H1 (cell line): ENCODE data around the gene DTL. TPM values are rescaled to one million over a fixed set of nuclear protein-coding genes. Genes with fewer than 3 reads are reported as not detected.

Experiments used
- CTCF ChIA-PET: fragments of 300-600 bp; sonication (Branson Sonifier 250); formaldehyde crosslinking; loops from one replicate; lab custom pipeline; 2021; ENCODE audit not compliant: partially characterized antibody; lab: Charles Lee
- POLR2A ChIA-PET: fragments of 300-600 bp; sonication (Branson Sonifier 250); formaldehyde crosslinking; loops from one replicate; lab custom pipeline; 2021; ENCODE audit warnings: inconsistent platforms; ENCODE audit not compliant: partially characterized antibody; lab: Charles Lee
- DNase-seq, 2 experiments: peaks; one replicate each; pipeline versions ENCODE4 v3.0.0 to v3.0.0-alpha.2; 2010 to 2022; ENCODE audit warnings: low spot score in 2 of 2, low read depth in 1 of 2, mixed read lengths in 1 of 2
- FAIRE-seq: peaks from 2 replicates; lab custom pipeline; 2011; peaks lifted over from hg19 to GRCh38; lab: Jason Lieb, UNC
- H2AFZ ChIP-seq: 2 replicates; pipeline ENCODE4 v1.8.1; 2012; ENCODE audit warnings: low read length, inconsistent platforms
- H2AK5ac ChIP-seq: 2 replicates; pipeline ENCODE4 v1.6.1; 2013; ENCODE audit warnings: low read depth, low read length
- H2BK120ac ChIP-seq: replicated peaks from 2 replicates; pipeline ENCODE3; 2013; ENCODE audit warnings: low read depth, low read length, inconsistent platforms
- H2BK12ac ChIP-seq: 2 replicates; pipeline ENCODE4 v1.6.1; 2013; ENCODE audit warnings: low read depth, low read length
- H2BK15ac ChIP-seq: 2 replicates; pipeline ENCODE4 v1.6.1; 2013; ENCODE audit warnings: low read length
- H2BK20ac ChIP-seq: 2 replicates; pipeline ENCODE4 v1.6.1; 2013; ENCODE audit warnings: low read length
- H2BK5ac ChIP-seq: 2 replicates; pipeline ENCODE4 v1.6.1; 2013; ENCODE audit warnings: low read depth, low read length
- H3K14ac ChIP-seq: 2 replicates; pipeline ENCODE4 v1.6.1; 2013; ENCODE audit warnings: inconsistent platforms; ENCODE audit not compliant: insufficient read length
- H3K18ac ChIP-seq: 2 replicates; pipeline ENCODE4 v1.6.1; 2013; ENCODE audit warnings: low read length; ENCODE audit errors: extremely low read depth
- H3K23ac ChIP-seq: 2 replicates; pipeline ENCODE4 v1.6.1; 2013; ENCODE audit warnings: inconsistent platforms; ENCODE audit not compliant: insufficient read length
- H3K23me2 ChIP-seq: 2 replicates; pipeline ENCODE4 v1.6.1; 2013; ENCODE audit warnings: low read depth, low read length
- H3K27ac ChIP-seq: 2 replicates; pipeline ENCODE4 v1.6.1; 2011; ENCODE audit warnings: low read depth, low read length, inconsistent platforms
- H3K27me3 ChIP-seq, 4 experiments: replicated peaks in 1 of 4; 1 replicate in 1 of 4; 2 replicates in 3 of 4; pipeline versions ENCODE4 v1.6.1 to v1.8.1; 2011 to 2013; ENCODE audit warnings: low read length in 3 of 4, mild to moderate bottlenecking in 3 of 4, inconsistent platforms in 2 of 4, mixed read lengths in 2 of 4, moderate library complexity in 1 of 4; ENCODE audit not compliant: control insufficient read depth in 3 of 4, insufficient read depth in 3 of 4; ENCODE audit errors: extremely low read depth in 1 of 4
- H3K36me3 ChIP-seq, 4 experiments: 2 replicates each; pipeline versions ENCODE4 v1.6.1 to v1.8.1; 2011 to 2013; ENCODE audit warnings: mild to moderate bottlenecking in 4 of 4, low read length in 3 of 4, moderate library complexity in 2 of 4, control low read depth in 1 of 4, inconsistent platforms in 1 of 4; ENCODE audit not compliant: insufficient read depth in 4 of 4, control insufficient read depth in 2 of 4
- H3K4ac ChIP-seq: replicated peaks from 2 replicates; pipeline ENCODE3; 2013; ENCODE audit warnings: low read length, low read depth, mixed read lengths, inconsistent platforms; ENCODE audit not compliant: insufficient read length
- H3K4me1 ChIP-seq, 4 experiments: replicated peaks in 1 of 4; 1 replicate in 1 of 4; 2 replicates in 3 of 4; pipeline versions ENCODE4 v1.6.1 to v1.8.1; 2011 to 2013; ENCODE audit warnings: low read length in 3 of 4, inconsistent platforms in 2 of 4, mixed read lengths in 1 of 4; ENCODE audit not compliant: insufficient read depth in 4 of 4, control insufficient read depth in 3 of 4
- H3K4me2 ChIP-seq, 2 experiments: 2 replicates each; pipeline versions ENCODE4 v1.6.1 to v1.8.1; 2011 to 2013; ENCODE audit warnings: low read depth in 2 of 2, low read length in 2 of 2, control low read depth in 1 of 2, inconsistent platforms in 1 of 2, mild to moderate bottlenecking in 1 of 2; ENCODE audit not compliant: insufficient read depth in 1 of 2
- H3K4me3 ChIP-seq, 4 experiments: fragments of 200-600, 300-600 bp in 1 of 4; sonication (generic), shearing (Covaris generic), sonication (Bioruptor Twin) in 1 of 4; 2 replicates each; pipeline versions ENCODE4 v1.5.1 to v1.8.1; 2011 to 2016; ENCODE audit warnings: low read length in 4 of 4, low read depth in 3 of 4, control low read depth in 2 of 4, inconsistent platforms in 2 of 4, mild to moderate bottlenecking in 2 of 4, mixed read lengths in 1 of 4, moderate library complexity in 1 of 4; ENCODE audit not compliant: insufficient read depth in 2 of 4; ENCODE audit errors: extremely low read depth in 1 of 4
- H3K56ac ChIP-seq: replicated peaks from 2 replicates; pipeline ENCODE3; 2013; ENCODE audit warnings: low read depth, mild to moderate bottlenecking, mixed read lengths, low read length, inconsistent platforms; ENCODE audit not compliant: insufficient read length
- H3K79me1 ChIP-seq: 2 replicates; pipeline ENCODE4 v1.6.1; 2013; ENCODE audit warnings: low read depth, low read length, control low read depth
- H3K79me2 ChIP-seq, 2 experiments: 2 replicates each; pipeline versions ENCODE4 v1.6.1 to v1.8.1; 2012 to 2013; ENCODE audit warnings: low read length in 2 of 2, mild to moderate bottlenecking in 2 of 2, inconsistent platforms in 1 of 2; ENCODE audit not compliant: insufficient read depth in 2 of 2, control insufficient read depth in 1 of 2
- H3K9ac ChIP-seq, 4 experiments: replicated peaks in 1 of 4; 1 replicate in 1 of 4; 2 replicates in 3 of 4; pipeline versions ENCODE4 v1.6.1 to v1.8.1; 2011 to 2013; ENCODE audit warnings: low read depth in 3 of 4, low read length in 3 of 4, control low read depth in 2 of 4, mild to moderate bottlenecking in 2 of 4, moderate library complexity in 2 of 4, inconsistent platforms in 1 of 4; ENCODE audit errors: extremely low read depth in 1 of 4
- H3K9me3 ChIP-seq, 2 experiments: 2 replicates each; pipeline versions ENCODE4 v1.6.1 to v1.8.1; 2012 to 2013; ENCODE audit warnings: mild to moderate bottlenecking in 2 of 2, moderate library complexity in 2 of 2, control low read depth in 1 of 2, inconsistent platforms in 1 of 2, low read depth in 1 of 2, low read length in 1 of 2, mixed read lengths in 1 of 2; ENCODE audit not compliant: insufficient read depth in 2 of 2
- H4K20me1 ChIP-seq, 2 experiments: replicated peaks in 1 of 2; 2 replicates each; pipeline versions ENCODE3 to v1.8.1; 2011 to 2013; ENCODE audit warnings: inconsistent platforms in 2 of 2, low read length in 2 of 2, mild to moderate bottlenecking in 1 of 2; ENCODE audit not compliant: insufficient read depth in 2 of 2, control insufficient read depth in 1 of 2
- H4K5ac ChIP-seq: 2 replicates; pipeline ENCODE4 v1.6.1; 2013; ENCODE audit warnings: low read length, low read depth, mixed read lengths, inconsistent platforms; ENCODE audit not compliant: insufficient read length
- H4K8ac ChIP-seq: 2 replicates; pipeline ENCODE4 v1.8.0; 2013; ENCODE audit warnings: mild to moderate bottlenecking, moderate library complexity, low read length, inconsistent platforms; ENCODE audit not compliant: insufficient read depth; ENCODE audit errors: extremely low read depth
- H4K91ac ChIP-seq: replicated peaks from 2 replicates; pipeline ENCODE3; 2013; ENCODE audit warnings: low read length, mixed read lengths, inconsistent platforms; ENCODE audit not compliant: insufficient read length
- ATF3 ChIP-seq: IDR thresholded peaks from 2 replicates; pipeline ENCODE4 v1.6.1; 2011; ENCODE audit warnings: low read depth, mild to moderate bottlenecking, low read length; ENCODE audit not compliant: insufficient read depth
- BRCA1 ChIP-seq: IDR thresholded peaks from 2 replicates; pipeline ENCODE4 v1.6.1; 2012; ENCODE audit warnings: low read depth, low read length, improper control_type of control experiment
- CBX8 ChIP-seq: fragments of 300-800, 300-1000 bp; sonication (generic); IDR thresholded peaks from 2 replicates; pipeline ENCODE4 v1.7.1; 2016; ENCODE audit warnings: low read depth, low read length, borderline replicate concordance
- CEBPB ChIP-seq: IDR thresholded peaks from 2 replicates; pipeline ENCODE4 v1.6.1; 2012; ENCODE audit warnings: low read depth, low read length
- JUND ChIP-seq: IDR thresholded peaks from 2 replicates; pipeline ENCODE4 v1.6.1; 2011; ENCODE audit warnings: mild to moderate bottlenecking, improper control_type of control experiment, low read length
- KDM1A ChIP-seq: fragments of 200-600, 300-600 bp; sonication (generic); IDR thresholded peaks from 2 replicates; pipeline ENCODE4 v1.7.1; 2016; ENCODE audit warnings: mild to moderate bottlenecking, low read length, borderline replicate concordance
- KDM5A ChIP-seq: fragments of 200-600 bp; IDR thresholded peaks from 2 replicates; pipeline ENCODE4 v1.7.1; 2012; ENCODE audit warnings: mild to moderate bottlenecking, low read length, inconsistent platforms, mixed read lengths
- NANOG ChIP-seq: IDR thresholded peaks from 2 replicates; pipeline ENCODE4 v1.6.1; 2011; ENCODE audit warnings: low read length, low read depth, mild to moderate bottlenecking, inconsistent platforms; ENCODE audit not compliant: insufficient read depth, poor library complexity, severe bottlenecking
- RAD21 ChIP-seq, 2 experiments: IDR thresholded peaks in 1 of 2; conservative IDR thresholded peaks in 1 of 2; 2 replicates each; pipeline ENCODE4 v1.6.1; 2011; ENCODE audit warnings: low read depth in 2 of 2, low read length in 2 of 2, improper control_type of control experiment in 1 of 2, inconsistent platforms in 1 of 2, mild to moderate bottlenecking in 1 of 2, moderate library complexity in 1 of 2
- RNF2 ChIP-seq: fragments of 200-900, 300-1000 bp; sonication (generic); IDR thresholded peaks from 2 replicates; pipeline ENCODE4 v1.7.1; 2016; ENCODE audit warnings: borderline replicate concordance, low read depth, mild to moderate bottlenecking, antibody characterized with exemption, low read length; ENCODE audit not compliant: poor library complexity, severe bottlenecking; ENCODE audit errors: missing control alignments
- SP2 ChIP-seq: IDR thresholded peaks from 2 replicates; pipeline ENCODE4 v1.6.1; 2012; ENCODE audit warnings: mild to moderate bottlenecking, low read length, inconsistent platforms
- SP4 ChIP-seq: IDR thresholded peaks from 2 replicates; pipeline ENCODE4 v1.6.1; 2012; ENCODE audit warnings: low read length, inconsistent platforms
- WGBS, 2 experiments: shearing (Covaris generic) in 1 of 2; methylation state at CpG; one replicate each; pipeline versions ENCODE4 v1.1.6 to v1.1.7; 2013 to 2015; ENCODE audit warnings: low lambda C conversion rate in 2 of 2, mixed read lengths in 2 of 2, inconsistent platforms in 1 of 2, low coverage in 1 of 2, missing lambda C conversion rate in 1 of 2; ENCODE audit not compliant: insufficient replicate concordance in 2 of 2, insufficient coverage in 1 of 2, insufficient read length in 1 of 2; ENCODE audit errors: extremely low coverage in 1 of 2, missing lambda C conversion rate in 1 of 2; 5-methylcytosine and 5-hydroxymethylcytosine counted together
- polyA plus RNA-seq, 7 experiments: library from polyadenylated mRNA; depleted of rRNA in 3 of 7; stranded (reverse) in 5 of 7; unstranded in 2 of 7; fragments of >200 nt in 5 of 7; fragments of 200-250 nt in 2 of 7; gene quantifications; 1 replicate in 5 of 7; 2 replicates in 1 of 7; 4 replicates in 1 of 7; pipeline versions ENCODE4 v1.2.1 to v1.2.3, GENCODE V29; 2011 to 2013; ENCODE audit warnings: missing spikeins in 2 of 7, mixed read lengths in 2 of 7
- total RNA-seq: library from RNA; stranded (reverse); fragmentation: NEBNext Ultra II Directional; extraction: Animal tissue kit (Norgen Biotek cat#: 25700); gene quantifications from 2 replicates; pipeline ENCODE4 v1.2.1, GENCODE V29; 2021

Gene DTL
- total and polyA plus RNA-seq, 2 of the 8 experiments (the other 6 are each of a cell fraction or from before 2014, with no cell fraction given): 36.0 to 46.9 TPM

GRCh38 chr1:212010004-212010403 lies 25.5 kb upstream of the DTL start:
- Histone ChIP-seq H2BK120ac (no peak overlapping the region), H3K79me2 (no peaks in the 10 kb centered on the region), H3K23ac (no peak overlapping the region), H4K20me1 (peaks cover 0 to 2% of the 10 kb centered on the region in 2 experiments), H3K4me1 (no peaks in the 10 kb centered on the region), H3K18ac (no peak overlapping the region), H2BK12ac (no peak overlapping the region), H3K4me2 (no peak overlapping the region), H3K4me3 (no peak overlapping the region), H3K79me1 (no peaks in the 10 kb centered on the region), H4K5ac (no peak overlapping the region), H3K9ac (no peak overlapping the region), H2BK20ac (no peak overlapping the region), H2BK15ac (no peak overlapping the region), H4K8ac (no peak overlapping the region), H2AK5ac (no peak overlapping the region), H4K91ac (no peak overlapping the region), H3K27ac (no peak overlapping the region), H3K27me3 (no peaks in the 10 kb centered on the region), H3K9me3 (peaks cover 0 to 7% of the 10 kb centered on the region in 2 experiments; a peak in 1 of 4 replicates), H2AFZ (no peak overlapping the region), H3K4ac (no peak overlapping the region), H3K36me3 (peaks cover 0 to 19% (median 10%) of the 10 kb centered on the region in 4 experiments; a peak in 5 of 8 replicates), H3K23me2 (no peaks in the 10 kb centered on the region), H2BK5ac (no peak overlapping the region), H3K14ac (no peak overlapping the region), H3K56ac (no peak overlapping the region)
- DNase-seq: no peak
- ChIA-PET POLR2A (interaction anchor here (0.6 to 1.9 kb wide), 2 partner anchors 25 to 948 kb away, joined by 3 to 4 read pairs; partner anchors contain the start of gene INTS7), CTCF (interaction anchor here (0.8 to 1.7 kb wide), 8 partner anchors 10 to 329 kb away, joined by 3 to 8 read pairs (median 4); partner anchors contain the start of genes DTL and INTS7)
- WGBS, 2 experiments: 77% methylated on average over 3 of the region's 3 CpGs; no CpG with 5 or more reads in 1 of the 2 experiments
- no peak for FAIRE-seq
- TF ChIP-seq KDM1A (no peak), ATF3 (no peak), SP4 (no peak), SP2 (no peak), RAD21 (IDR thresholded peaks at IDR 0.05 in 1 of 2, conservative IDR thresholded peaks at IDR 0.05 in 1 of 2; ENCODE audit: low read depth in 2 of 2, low read length in 2 of 2) (no peak), BRCA1 (no peak), KDM5A (no peak), NANOG (no peak), CBX8 (no peak), RNF2 (no peak), JUND (no peak), CEBPB (no peak)
